22Rv1 (cell line): Measurements from ENCODE around the gene PPP1R37.

ENCODE experiments used
- ZFX ChIP-seq: fragments of 450-650 bp; IDR thresholded peaks from 2 replicates; pipeline ENCODE4 v1.6.1; 2017; ENCODE audit warnings: antibody characterized with exemption, borderline replicate concordance
- TF ChIP-seq, protein P1 (sequence below): fragments of 450-650 bp; IDR thresholded peaks from 2 replicates; pipeline ENCODE4 v1.5.1; 2017; ENCODE audit warnings: mild to moderate bottlenecking

DNA sequence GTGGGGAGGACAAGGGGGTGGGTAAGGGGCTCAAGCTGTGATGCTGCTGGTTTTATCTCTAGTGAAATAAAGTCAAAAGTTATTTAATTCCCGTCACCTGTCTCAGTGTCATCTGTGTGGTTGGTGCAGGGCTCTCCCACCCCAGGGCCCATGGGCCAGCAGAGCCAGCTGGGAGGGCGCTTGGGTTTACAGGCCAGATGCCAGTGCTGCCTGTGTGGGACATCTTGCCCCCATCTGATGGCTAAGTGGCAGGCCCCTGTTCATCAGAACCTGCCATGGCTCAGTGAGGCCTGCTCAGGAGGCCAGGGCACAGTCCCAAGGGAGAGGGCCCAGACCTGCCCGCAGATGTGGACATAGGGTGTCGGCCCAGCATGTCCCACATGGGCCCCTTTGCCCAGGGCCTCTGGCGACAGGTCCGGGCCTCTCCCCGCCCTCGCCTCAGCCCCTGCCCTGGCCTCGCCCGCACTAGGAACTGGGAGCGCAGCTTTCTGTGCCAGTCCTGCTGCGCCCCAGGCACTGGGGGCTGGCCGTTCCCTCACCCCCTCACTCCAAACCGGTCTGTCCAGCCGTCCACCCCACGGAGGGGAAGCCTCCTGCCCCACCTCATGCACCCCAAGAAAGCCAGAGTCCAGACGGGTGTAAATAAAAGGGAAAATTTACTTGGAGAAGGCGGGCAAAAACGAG lies 22.0 kb upstream of the PPP1R37 start:
- TF ChIP-seq, protein P1, sequence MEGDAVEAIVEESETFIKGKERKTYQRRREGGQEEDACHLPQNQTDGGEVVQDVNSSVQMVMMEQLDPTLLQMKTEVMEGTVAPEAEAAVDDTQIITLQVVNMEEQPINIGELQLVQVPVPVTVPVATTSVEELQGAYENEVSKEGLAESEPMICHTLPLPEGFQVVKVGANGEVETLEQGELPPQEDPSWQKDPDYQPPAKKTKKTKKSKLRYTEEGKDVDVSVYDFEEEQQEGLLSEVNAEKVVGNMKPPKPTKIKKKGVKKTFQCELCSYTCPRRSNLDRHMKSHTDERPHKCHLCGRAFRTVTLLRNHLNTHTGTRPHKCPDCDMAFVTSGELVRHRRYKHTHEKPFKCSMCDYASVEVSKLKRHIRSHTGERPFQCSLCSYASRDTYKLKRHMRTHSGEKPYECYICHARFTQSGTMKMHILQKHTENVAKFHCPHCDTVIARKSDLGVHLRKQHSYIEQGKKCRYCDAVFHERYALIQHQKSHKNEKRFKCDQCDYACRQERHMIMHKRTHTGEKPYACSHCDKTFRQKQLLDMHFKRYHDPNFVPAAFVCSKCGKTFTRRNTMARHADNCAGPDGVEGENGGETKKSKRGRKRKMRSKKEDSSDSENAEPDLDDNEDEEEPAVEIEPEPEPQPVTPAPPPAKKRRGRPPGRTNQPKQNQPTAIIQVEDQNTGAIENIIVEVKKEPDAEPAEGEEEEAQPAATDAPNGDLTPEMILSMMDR: no peak
- TF ChIP-seq ZFX: no peak
